Pulmonary artery endothelial cell (primary cell): ENCODE measurements around the gene TBCCD1. TPM values are rescaled to one million over a fixed set of nuclear protein-coding genes. Genes with fewer than 3 reads are reported as not detected.
A peak's percentile ranks its signal among the peaks of the same experiment; 100 is the strongest.

Experiments
- DNase-seq: peaks from one replicate; pipeline ENCODE4 v3.0.0-alpha.2; 2011; ENCODE audit warnings: low read depth, low spot score
- total RNA-seq: library from RNA; depleted of rRNA; stranded (reverse); fragments of >200 nt; gene quantifications from 2 replicates; pipeline ENCODE4 v1.2.3, GENCODE V29; 2014

The TBCCD1 gene
- total RNA-seq: 22.8 and 35.9 TPM in 2 replicates

GRCh38 chr3:186567072-186567921 is at the start of gene TBCCD1:
TBCCD1 (minus strand) TSS chr3:186567339; CDS start chr3:186564329, 3,010 bp downstream.
- DNase-seq: peak; percentile 62

- no peak for DNase-seq
Observed at GRCh38 chr3:186616299-186616617, 49.1 kb upstream of the TBCCD1 start.

GRCh38 chr3:186614597-186615483 is 47.7 kb upstream of the TBCCD1 start:
- DNase-seq: peak; percentile 7

GRCh38 chr3:186614266-186614596 is 47.1 kb upstream of the TBCCD1 start:
- no peak for DNase-seq

- DNase-seq: no peak
Observed at GRCh38 chr3:186613637-186614265, 46.6 kb upstream of the TBCCD1 start.

- no peak for DNase-seq
Observed at GRCh38 chr3:186612721-186613636, 45.8 kb upstream of the TBCCD1 start, which contains the start of gene AHSG. AHSG (plus strand) TSS chr3:186613060; CDS start chr3:186613142, 82 bp downstream.

- DNase-seq: no peak
Observed at GRCh38 chr3:186612065-186612464, 44.9 kb upstream of the TBCCD1 start.

- DNase-seq: no peak
Observed at GRCh38 chr3:186609247-186609868, 42.2 kb upstream of the TBCCD1 start.

GRCh38 chr3:186608624-186609215 is 41.6 kb upstream of the TBCCD1 start:
- DNase-seq: no peak

GRCh38 chr3:186605561-186606545 is 38.7 kb upstream of the TBCCD1 start:
- no peak for DNase-seq

- DNase-seq: no peak
Observed at GRCh38 chr3:186605078-186605477, 37.9 kb upstream of the TBCCD1 start.

GRCh38 chr3:186603159-186603558 is 36.0 kb upstream of the TBCCD1 start:
- no peak for DNase-seq

GRCh38 chr3:186600896-186601295 is 33.8 kb upstream of the TBCCD1 start:
- no peak for DNase-seq

- no peak for DNase-seq
Observed at GRCh38 chr3:186599785-186600166, 32.6 kb upstream of the TBCCD1 start.

GRCh38 chr3:186599142-186599784 is 32.1 kb upstream of the TBCCD1 start:
- DNase-seq: no peak

- DNase-seq: no peak
Observed at GRCh38 chr3:186598794-186599141, 31.6 kb upstream of the TBCCD1 start.

- DNase-seq: no peak
Observed at GRCh38 chr3:186598108-186598784, 31.1 kb upstream of the TBCCD1 start.
